ENCODE measurements around the gene HMCN2.

HMCN2 gene

DNA sequence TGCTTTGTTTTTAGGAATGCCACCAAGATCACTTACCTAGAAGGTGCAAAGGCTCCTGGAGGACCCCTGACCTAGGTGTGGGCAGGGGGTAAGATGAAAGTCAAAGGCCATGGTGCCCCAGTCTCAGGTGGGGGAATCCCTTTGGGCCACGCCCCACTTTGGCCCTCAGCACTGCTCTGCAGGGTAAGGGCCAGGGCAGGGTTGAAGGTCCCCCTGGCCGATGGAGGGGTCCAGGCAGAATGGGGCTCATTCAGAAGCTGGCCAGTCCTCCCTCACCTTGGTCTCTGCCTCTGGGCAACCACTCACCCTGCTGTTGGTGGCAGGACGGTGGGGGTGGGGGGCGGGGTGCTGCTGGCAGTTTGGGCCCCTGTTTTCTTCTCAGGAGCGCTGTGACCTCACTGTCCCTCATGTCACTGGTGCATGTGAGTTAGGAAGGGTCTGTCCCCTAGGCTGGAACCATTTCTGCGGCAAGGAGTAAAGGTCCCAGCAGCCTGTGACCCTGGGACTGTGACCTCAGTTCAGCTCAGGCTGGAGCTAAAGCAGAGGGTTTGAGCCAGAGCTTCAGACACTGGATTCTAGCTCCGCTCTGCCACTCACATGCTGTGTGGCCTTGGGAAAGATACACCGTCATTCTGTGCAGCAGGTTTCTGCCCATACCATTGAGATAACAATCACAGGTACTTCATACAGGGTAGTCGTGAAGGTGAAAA lies 177.3 kb downstream of the HMCN2 start:
- no peak for DNase-seq

DNA sequence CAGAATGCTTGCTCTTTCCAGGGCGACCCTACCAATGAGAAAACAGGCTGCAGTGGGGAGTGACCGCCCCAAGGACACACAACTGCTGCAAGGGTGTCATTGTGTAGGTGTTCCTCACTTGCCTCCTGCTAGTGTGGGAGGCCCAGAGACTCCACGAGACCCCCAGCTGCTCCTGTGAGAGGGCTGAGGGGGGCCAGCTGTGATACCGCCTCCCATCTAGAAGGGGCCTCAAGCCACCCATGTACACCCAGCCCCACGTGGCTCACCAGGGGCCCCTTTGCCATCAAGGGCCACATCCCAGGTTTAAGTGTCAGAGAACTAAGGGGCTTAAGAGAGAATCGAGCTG lies 177.9 kb downstream of the HMCN2 start:
- DNase-seq, result no peak

GRCh38 chr9:130443840-130444492 lies 178.4 kb downstream of the HMCN2 start:
- no peak for DNase-seq

DNA sequence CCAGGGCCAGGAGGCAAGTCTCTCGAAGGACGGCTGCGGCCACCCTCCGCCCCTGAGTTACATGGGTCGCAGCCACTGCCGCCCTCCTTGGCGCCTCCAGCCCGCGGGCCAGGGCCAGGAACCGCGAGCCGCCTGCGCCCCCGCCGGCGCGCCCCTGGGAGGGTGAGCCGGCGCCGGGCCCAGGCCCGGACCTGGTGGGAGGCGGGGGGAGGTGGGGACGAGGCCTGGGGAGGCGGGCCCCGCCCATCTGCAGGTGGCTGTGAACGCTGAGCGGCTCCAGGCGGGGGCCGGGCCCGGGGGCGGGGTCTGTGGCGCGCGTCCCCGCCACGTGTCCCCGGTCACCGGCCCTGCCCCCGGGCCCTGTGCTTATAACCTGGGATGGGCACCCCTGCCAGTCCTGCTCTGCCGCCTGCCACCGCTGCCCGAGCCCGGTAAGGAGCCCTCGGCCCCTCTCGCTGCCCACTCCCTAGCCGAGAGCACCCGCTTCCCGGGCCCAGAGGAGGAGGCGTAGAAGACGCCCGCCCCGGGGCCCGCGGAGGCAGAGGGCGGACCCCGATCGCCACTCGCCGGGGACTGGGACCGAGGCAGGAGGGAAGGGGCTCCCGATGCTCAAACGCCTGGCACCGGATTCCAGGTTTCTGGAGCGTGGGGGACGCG lies 179.1 kb downstream of the HMCN2 start, which contains the start of gene ASS1:
Gene ASS1 (plus strand): TSS at position 397 of the 657 bp plus-strand sequence. CDS start 7,268 bp downstream, outside the sequence.
- peak; percentile 66 for DNase-seq

DNA sequence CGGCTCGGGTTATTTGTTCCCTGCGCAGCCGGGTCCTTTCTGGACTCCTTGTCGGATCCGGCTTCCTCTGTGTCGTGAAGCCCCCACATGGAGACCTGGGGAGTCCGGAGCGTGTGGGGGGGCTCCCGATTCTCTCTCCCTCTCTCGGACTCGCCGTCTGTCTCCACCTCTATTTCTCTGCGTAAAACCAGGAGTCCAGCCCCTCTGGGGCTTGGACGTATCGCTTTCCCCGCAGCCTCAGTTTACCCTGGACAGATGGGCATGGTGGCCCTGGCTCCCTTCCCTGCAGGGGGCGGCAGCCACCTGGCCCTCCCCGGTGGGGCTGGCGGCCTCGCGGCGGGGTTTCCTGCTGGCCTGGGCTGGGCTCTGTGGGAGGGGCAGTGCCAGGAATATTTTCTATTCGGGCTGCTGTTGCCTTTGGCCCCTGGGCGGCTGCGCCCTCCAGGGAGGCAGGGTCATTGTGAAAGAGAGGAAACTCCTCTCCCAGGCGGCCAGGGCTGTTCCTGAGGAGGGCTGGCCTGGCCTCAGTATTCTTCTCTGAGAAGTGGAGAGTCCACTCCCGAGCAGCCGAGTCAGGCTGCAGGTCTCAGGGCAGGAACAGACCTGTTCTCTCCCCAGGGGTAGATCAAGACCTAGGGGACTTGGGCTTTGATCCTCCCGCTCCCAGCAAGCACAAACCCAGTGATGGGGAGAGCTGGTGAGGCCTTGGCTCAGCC lies 179.9 kb downstream of the HMCN2 start:
- DNase-seq, result no peak

- DNase-seq, result no peak
These were observed 180.7 kb downstream of the HMCN2 start for GRCh38 chr9:130446101-130446861.

GRCh38 chr9:130447193-130447816 lies 181.7 kb downstream of the HMCN2 start:
- DNase-seq, result no peak

DNA sequence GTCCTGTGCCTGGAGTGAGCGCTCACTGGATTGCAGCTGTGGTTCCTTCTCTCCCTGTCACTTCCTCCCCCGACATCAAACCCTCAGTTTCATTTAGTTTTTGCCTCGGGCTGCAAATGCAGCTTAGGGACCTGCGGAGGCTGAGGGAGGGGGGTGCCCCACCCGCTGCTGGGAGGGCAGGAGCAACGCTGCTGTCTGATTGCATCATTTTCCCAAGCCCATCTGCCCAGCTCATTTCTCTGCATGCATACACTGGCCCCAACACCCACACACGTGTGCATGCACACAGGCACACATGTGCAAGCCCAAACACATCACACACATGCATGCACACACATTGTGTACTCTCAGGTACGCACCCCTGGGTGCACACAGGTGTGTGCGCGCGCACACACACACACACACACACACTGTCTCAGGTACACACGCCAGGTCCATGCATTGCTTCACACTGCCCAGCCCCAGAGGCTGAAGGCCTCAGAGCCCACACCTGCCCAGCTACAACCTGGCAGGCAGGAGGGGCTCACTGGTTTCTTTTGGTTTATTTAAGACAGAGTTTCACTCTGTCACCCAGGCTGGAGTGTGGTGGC lies 182.6 kb downstream of the HMCN2 start:
- no peak for DNase-seq

GRCh38 chr9:130448771-130449603 lies 183.4 kb downstream of the HMCN2 start:
- no peak for DNase-seq

GRCh38 chr9:130450344-130451003 lies 184.9 kb downstream of the HMCN2 start:
- no peak for DNase-seq

DNA sequence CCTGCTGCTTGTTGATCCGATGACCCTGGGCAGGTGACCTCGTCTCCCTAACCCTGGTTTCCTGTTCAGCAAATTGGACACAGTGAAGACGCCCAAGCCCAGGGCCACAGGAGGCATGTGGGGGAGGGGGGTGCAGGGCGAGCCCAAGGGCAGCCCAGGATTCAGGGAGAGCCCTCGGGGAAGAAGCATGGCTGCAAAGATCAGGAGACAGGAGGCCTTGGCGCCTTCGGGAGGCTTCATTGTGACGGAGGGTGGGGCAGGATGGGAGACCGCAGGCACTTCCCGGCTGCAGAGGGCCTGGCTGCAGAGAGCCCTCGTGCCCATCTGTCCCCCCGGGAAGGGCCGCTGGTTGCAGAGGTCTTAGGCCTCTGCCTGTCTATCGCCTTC lies 185.4 kb downstream of the HMCN2 start:
- DNase-seq, result no peak

- DNase-seq, result peak; percentile 94
These were observed 186.2 kb downstream of the HMCN2 start for GRCh38 chr9:130451509-130452388.

DNA sequence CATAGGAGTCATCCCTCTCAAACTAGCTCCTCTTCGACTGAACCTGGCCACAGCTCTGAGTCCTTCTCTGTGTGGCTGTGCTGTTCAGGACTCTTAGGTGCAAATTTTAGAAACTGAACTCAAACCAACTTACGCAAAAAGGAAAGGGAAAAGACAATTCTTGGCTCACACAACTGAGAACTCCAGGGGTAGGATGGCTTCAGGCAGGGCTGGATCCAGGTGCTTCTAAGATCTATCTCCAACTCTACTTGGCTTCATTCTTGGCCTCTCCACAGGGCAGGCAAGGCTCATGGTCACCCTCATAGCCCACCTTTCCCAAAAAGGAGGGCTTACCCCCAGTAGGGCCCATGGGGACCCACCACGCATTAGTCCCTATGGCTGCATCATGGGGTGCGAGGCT lies 187.3 kb downstream of the HMCN2 start:
- no peak for DNase-seq

GRCh38 chr9:130453487-130453886 lies 187.9 kb downstream of the HMCN2 start:
- DNase-seq, result peak; percentile 96

GRCh38 chr9:130454096-130454811 lies 188.7 kb downstream of the HMCN2 start:
- DNase-seq, result no peak

DNA sequence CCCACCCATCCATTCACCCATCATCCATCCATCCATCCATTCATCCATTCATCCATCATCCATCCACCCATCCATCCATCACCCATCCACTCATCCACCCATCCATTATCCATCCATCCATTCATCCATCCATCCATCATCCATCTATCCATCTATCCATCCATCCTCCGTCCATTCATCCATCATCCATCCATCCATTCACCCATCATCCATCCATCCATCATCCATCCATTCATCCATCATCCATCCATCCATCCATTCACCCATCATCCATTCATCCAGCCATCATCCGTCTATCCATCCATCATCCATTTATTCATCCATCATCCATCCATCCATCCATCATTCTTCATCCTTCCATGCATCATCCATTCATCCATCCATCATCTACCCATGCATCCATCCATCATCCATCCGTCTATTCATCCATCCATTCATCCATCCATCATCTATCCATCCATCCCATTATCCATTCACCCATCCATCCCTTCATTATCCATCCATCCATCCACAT lies 189.3 kb downstream of the HMCN2 start:
- no peak for DNase-seq

GRCh38 chr9:130458027-130458803 lies 192.7 kb downstream of the HMCN2 start:
- no peak for DNase-seq

DNA sequence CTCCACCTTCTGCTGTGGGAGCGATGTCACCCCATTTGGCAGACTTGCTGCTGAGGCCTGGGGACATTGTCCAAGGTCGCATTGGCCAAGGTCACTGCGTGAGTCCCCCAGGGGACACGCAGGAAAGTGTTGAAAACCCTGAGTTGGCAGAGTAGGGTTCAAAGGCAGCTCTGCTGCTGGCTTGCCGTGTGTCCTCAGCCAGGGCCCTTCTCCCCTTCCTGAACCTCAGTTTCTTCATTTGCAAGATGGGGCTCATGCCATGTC lies 193.2 kb downstream of the HMCN2 start:
- no peak for DNase-seq

All from COR-L47 (cell line).